Peyer's patch (tissue), 4 donors: ENCODE measurements around the gene RBMS1.

Experiments used
- POLR2A ChIP-seq, 2 donors: fragments of 450-650 bp; IDR thresholded peaks; one replicate each; pipeline ENCODE4 v1.5.1; 2017; ENCODE audit warnings: antibody characterized with exemption in 2 of 2, mild to moderate bottlenecking in 2 of 2, moderate library complexity in 2 of 2
- TF ChIP-seq, protein P1 (sequence below), 6 experiments: fragments of 450-650 bp in 4 of 6; fragments of 200-600 bp in 2 of 6; sonication (generic) in 1 of 6; IDR thresholded peaks; one replicate each; pipeline ENCODE4 v1.5.1; 2017 to 2019; ENCODE audit warnings: antibody characterized with exemption in 6 of 6, mild to moderate bottlenecking in 3 of 6, moderate library complexity in 1 of 6

DNA sequence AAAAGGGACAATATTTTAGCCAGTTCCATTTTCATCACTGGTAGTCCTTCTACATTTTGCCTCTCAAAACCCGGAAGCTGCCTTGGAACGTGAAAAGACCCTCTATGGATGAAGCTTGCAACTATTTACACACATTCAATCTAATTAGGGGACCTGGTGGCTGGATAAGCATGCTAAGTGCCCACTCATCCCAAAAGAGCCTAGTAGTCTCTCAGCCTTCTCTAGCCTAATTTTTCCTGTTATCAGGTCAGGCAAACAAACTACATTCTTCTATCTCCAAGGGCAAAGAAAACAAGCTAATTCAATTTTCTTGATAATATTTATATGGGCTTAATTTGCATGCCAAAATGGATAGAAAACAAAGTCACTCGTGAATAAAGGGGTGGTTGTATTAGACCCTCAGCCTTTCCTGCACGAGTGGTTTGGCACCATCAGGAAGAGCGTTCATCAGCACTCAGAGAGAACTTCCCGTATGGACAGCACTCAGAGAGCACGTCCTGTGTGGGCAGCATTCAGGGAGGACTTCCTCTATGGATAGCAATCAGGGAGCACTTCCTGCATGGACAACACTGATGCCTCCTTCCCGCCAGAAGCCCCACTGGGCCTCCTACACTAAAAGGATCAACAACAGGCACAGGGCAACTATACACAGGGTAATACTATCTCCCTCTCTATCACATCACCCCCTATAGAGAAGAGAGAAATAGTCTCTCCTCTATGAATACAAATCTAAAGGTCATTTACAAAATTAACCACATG, 122.2 kb downstream of the RBMS1 start:
- TF ChIP-seq, protein P1, sequence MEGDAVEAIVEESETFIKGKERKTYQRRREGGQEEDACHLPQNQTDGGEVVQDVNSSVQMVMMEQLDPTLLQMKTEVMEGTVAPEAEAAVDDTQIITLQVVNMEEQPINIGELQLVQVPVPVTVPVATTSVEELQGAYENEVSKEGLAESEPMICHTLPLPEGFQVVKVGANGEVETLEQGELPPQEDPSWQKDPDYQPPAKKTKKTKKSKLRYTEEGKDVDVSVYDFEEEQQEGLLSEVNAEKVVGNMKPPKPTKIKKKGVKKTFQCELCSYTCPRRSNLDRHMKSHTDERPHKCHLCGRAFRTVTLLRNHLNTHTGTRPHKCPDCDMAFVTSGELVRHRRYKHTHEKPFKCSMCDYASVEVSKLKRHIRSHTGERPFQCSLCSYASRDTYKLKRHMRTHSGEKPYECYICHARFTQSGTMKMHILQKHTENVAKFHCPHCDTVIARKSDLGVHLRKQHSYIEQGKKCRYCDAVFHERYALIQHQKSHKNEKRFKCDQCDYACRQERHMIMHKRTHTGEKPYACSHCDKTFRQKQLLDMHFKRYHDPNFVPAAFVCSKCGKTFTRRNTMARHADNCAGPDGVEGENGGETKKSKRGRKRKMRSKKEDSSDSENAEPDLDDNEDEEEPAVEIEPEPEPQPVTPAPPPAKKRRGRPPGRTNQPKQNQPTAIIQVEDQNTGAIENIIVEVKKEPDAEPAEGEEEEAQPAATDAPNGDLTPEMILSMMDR (IDR thresholded peaks at IDR 0.05) = no peak
- TF ChIP-seq POLR2A (IDR thresholded peaks at IDR 0.05) = no peak
